HUES64 (cell line): Measurements from ENCODE around the gene ARHGDIG.
"Not testable (repeated sequence)": the region's sequence is repeated elsewhere in the genome, so short reads cannot be mapped to it uniquely, and the experiment has no call there.

Experiments used
- H3K27ac ChIP-seq: 2 replicates; pipeline ENCODE4 v1.7.0; 2013; ENCODE audit warnings: low read depth, low read length, inconsistent platforms
- H3K27me3 ChIP-seq: 2 replicates; pipeline ENCODE4 v1.6.1; 2013; ENCODE audit warnings: mild to moderate bottlenecking, low read length; ENCODE audit not compliant: insufficient read depth
- H3K36me3 ChIP-seq: 2 replicates; pipeline ENCODE4 v1.6.1; 2013; ENCODE audit warnings: mild to moderate bottlenecking, low read length; ENCODE audit not compliant: insufficient read depth
- H3K4me1 ChIP-seq: 2 replicates; pipeline ENCODE4 v1.6.1; 2013; ENCODE audit warnings: mild to moderate bottlenecking, low read length, moderate library complexity; ENCODE audit not compliant: insufficient read depth
- H3K4me3 ChIP-seq: 2 replicates; pipeline ENCODE4 v1.5.1; 2013; ENCODE audit warnings: mild to moderate bottlenecking, low read length, moderate library complexity
- H3K9ac ChIP-seq: 2 replicates; pipeline ENCODE4 v1.6.1; 2013; ENCODE audit warnings: mild to moderate bottlenecking, low read depth, low read length
- H3K9me3 ChIP-seq: 2 replicates; pipeline ENCODE4 v1.6.1; 2013; ENCODE audit warnings: low read depth, low read length; ENCODE audit not compliant: insufficient read depth
- WGBS: fragments of 150-250, 120-280 bp; methylation state at CpG from one replicate; pipeline ENCODE4 v1.1.7; 2013; ENCODE audit warnings: missing lambda C conversion rate; 5-methylcytosine and 5-hydroxymethylcytosine counted together

Gene ARHGDIG

GRCh38 chr16:264440-264951 is 15.9 kb upstream of the ARHGDIG start:
- H3K9me3 ChIP-seq, result no peaks in the 10 kb centered on the region
- H3K27ac ChIP-seq, result no peak overlapping the region
- no peak overlapping the region for H3K4me3 ChIP-seq
- 96% methylated on average over 23 of the region's 23 CpGs for WGBS
- H3K27me3 ChIP-seq, result no peaks in the 10 kb centered on the region
- H3K36me3 ChIP-seq, result peaks cover 41% of the 10 kb centered on the region
- no peak overlapping the region for H3K9ac ChIP-seq
- H3K4me1 ChIP-seq, result no peaks in the 10 kb centered on the region

DNA sequence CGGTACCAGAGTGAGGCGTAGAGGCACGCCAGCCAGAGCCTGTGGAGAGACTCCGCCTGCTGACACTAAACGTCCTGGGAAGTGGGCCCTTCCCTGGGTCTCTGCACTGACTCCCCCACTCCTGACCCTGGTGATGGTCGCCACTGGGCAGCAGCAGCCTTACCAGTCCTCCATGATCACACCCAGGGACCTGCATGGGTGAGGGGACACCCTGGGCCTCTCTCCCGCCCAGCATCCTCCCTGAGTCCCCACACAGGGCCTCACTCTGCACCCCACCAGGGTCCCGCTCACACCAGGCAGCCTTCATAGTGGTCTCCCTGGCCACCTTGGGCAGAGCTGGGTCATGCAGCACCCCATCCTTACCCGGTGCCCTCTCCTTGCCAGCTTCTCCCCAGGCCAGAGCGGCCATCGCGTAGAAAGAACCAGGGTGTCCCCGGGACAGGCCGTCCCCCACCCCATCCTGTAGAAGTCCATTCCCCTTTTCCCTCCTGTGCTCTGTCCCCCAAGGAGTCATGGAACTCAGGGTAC is 15.3 kb upstream of the ARHGDIG start:
- Histone ChIP-seq H3K27me3 (no peaks in the 10 kb centered on the region), H3K27ac (no peak overlapping the region), H3K4me3 (no peak overlapping the region), H3K36me3 (peaks cover 35% of the 10 kb centered on the region), H3K9ac (no peak overlapping the region), H3K4me1 (no peaks in the 10 kb centered on the region), H3K9me3 (no peaks in the 10 kb centered on the region)
- 92% methylated on average over 14 of the region's 14 CpGs for WGBS

DNA sequence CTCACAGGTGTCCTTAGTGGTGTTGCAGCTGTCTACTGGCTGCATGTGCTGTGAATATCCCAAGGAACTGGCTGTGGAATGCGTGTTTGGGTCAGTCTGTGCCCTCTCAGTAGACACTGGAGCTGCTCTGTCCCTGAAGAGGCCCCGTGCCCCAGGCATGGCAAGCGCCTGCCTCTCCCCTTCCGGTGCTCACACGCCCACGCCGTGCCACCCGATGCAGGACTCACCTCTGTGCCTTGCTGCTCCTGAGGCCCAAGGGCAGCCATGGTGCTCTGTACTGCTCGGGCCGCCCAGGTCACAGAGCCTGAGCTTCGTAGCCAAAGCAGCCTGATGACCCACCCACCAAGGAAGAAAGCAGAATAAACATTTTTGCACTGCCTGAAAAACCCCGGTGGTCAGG is 14.7 kb upstream of the ARHGDIG start:
- 94% methylated on average over 12 of the region's 12 CpGs for WGBS
- H3K9me3 ChIP-seq, result no peaks in the 10 kb centered on the region
- H3K9ac ChIP-seq, result no peak overlapping the region
- no peaks in the 10 kb centered on the region for H3K4me1 ChIP-seq
- no peak overlapping the region for H3K4me3 ChIP-seq
- no peak overlapping the region for H3K27ac ChIP-seq
- H3K36me3 ChIP-seq, result peaks cover 28% of the 10 kb centered on the region; the same call in 1 of the 2 replicates
- H3K27me3 ChIP-seq, result no peaks in the 10 kb centered on the region

- peaks cover 22% of the 10 kb centered on the region; the same call in 1 of the 2 replicates for H3K36me3 ChIP-seq
- no peaks in the 10 kb centered on the region for H3K4me1 ChIP-seq
- 91% methylated on average over 25 of the region's 25 CpGs for WGBS
- H3K4me3 ChIP-seq, result no peak overlapping the region
- no peak overlapping the region for H3K9ac ChIP-seq
- H3K9me3 ChIP-seq, result no peaks in the 10 kb centered on the region
- H3K27ac ChIP-seq, result no peak overlapping the region
- H3K27me3 ChIP-seq, result no peaks in the 10 kb centered on the region
Observed at GRCh38 chr16:266258-267164, 13.9 kb upstream of the ARHGDIG start.

DNA sequence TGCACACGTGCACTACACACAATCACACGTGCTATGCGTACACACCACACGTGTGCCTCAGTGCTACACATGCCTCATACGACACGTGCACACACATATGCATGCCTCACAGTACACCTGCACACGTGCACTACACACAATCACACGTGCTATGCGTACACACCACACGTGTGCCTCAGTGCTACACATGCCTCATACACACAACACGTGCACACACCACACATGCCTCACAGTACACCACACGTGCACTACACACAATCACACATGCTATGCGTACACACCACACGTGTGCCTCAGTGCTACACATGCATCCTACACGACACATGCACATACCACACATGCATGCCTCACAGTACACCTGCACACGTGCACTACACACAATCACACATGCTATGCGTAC is 12.8 kb upstream of the ARHGDIG start:
- not testable (repeated sequence) for H3K4me3 ChIP-seq, H3K27ac ChIP-seq, H3K9ac ChIP-seq, H3K4me1 ChIP-seq, H3K9me3 ChIP-seq, H3K27me3 ChIP-seq
- peaks cover 12% of the 10 kb centered on the region; the same call in 1 of the 2 replicates for H3K36me3 ChIP-seq
- WGBS, result 91% methylated on average over 17 of the region's 17 CpGs

- Histone ChIP-seq H3K9me3 (no peaks in the 10 kb centered on the region), H3K4me1 (no peaks in the 10 kb centered on the region), H3K9ac (no peak overlapping the region), H3K36me3 (peaks cover 6% of the 10 kb centered on the region; the same call in 1 of the 2 replicates), H3K27ac (no peak overlapping the region), H3K4me3 (no peak overlapping the region), H3K27me3 (no peaks in the 10 kb centered on the region)
- WGBS, result 91% methylated on average over 40 of the region's 40 CpGs
Observed at GRCh38 chr16:268141-269053, 12.0 kb upstream of the ARHGDIG start.

- Histone ChIP-seq H3K27me3 (peaks cover 3% of the 10 kb centered on the region), H3K4me1 (no peaks in the 10 kb centered on the region), H3K36me3 (0 out of 2 replicates have a peak, but pooled peaks cover 3% of the 10 kb centered on the region), H3K4me3 (no peak overlapping the region), H3K9ac (no peak overlapping the region), H3K27ac (no peak overlapping the region), H3K9me3 (no peaks in the 10 kb centered on the region)
- WGBS, result 93% methylated on average over 24 of the region's 24 CpGs
Observed at GRCh38 chr16:269061-269796, 11.2 kb upstream of the ARHGDIG start.

DNA sequence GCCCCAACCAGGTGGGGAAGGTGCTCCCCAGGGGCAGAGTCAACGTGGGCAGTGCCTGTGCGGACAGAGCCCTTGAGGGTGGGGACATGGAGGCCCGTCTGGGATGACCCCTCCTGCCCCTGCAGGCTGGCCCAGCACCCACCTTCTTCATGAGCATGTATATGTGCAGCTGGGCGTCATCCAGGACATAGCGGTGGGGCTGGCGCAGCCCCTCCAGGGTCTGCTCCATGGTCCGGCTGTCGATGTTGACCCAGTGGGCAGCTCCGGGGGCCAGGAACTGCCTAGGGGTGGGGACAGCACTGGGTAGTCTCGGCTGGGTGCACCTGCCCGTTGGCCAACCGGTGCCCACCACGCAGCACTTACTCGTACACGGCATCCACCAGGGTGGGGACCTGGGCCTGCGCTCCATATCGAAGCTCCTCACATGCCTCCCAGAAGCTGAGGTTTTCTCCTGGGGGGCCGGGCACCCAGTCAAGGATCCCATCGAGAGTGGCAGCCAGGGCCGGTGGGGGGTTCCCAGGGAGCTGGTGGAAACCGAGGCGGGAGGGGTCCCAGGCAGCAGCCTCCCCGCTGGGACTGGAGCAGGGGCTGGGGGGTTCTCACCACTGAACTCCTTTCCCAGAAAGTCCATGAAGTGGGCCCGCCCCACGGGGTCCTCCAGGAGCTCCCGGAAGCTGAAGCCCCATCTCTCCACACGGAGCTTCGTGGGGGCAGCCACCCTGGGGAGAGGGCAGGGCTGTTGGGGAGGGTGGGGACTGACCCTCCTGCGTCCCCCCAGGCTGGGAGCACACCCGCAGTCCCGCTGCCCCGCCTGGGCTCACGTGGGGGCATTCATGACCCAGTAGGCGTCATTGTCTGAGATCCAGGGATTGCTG is 9.8 kb upstream of the ARHGDIG start:
- no peaks in the 10 kb centered on the region for H3K4me1 ChIP-seq
- H3K9ac ChIP-seq, result no peak overlapping the region
- no peaks in the 10 kb centered on the region for H3K36me3 ChIP-seq
- H3K27me3 ChIP-seq, result peaks cover 15% of the 10 kb centered on the region
- H3K9me3 ChIP-seq, result no peaks in the 10 kb centered on the region
- H3K27ac ChIP-seq, result no peak overlapping the region
- H3K4me3 ChIP-seq, result no peak overlapping the region
- 93% methylated on average over 34 of the region's 34 CpGs for WGBS

- H3K27ac ChIP-seq, result no peak overlapping the region
- peaks cover 29% of the 10 kb centered on the region for H3K27me3 ChIP-seq
- WGBS, result 87% methylated on average over 36 of the region's 36 CpGs
- H3K4me3 ChIP-seq, result no peak overlapping the region
- no peaks in the 10 kb centered on the region for H3K4me1 ChIP-seq
- H3K9ac ChIP-seq, result no peak overlapping the region
- no peaks in the 10 kb centered on the region for H3K9me3 ChIP-seq
- H3K36me3 ChIP-seq, result no peaks in the 10 kb centered on the region
Observed at GRCh38 chr16:272633-273546, 7.5 kb upstream of the ARHGDIG start.
